Neutrophil (primary cell): Measurements from ENCODE around the gene MCOLN3.
"Not testable (repeated sequence)": the region's sequence is repeated elsewhere in the genome, so short reads cannot be mapped to it uniquely, and the experiment has no call there.

Source experiments
- H3K27ac ChIP-seq: fragments of 200-600 bp; sonication (generic); 2 replicates; pipeline ENCODE4 v1.5.1; 2016; ENCODE audit warnings: mild to moderate bottlenecking, moderate library complexity
- H3K27me3 ChIP-seq: fragments of 200-600 bp; sonication (generic); 2 replicates; pipeline ENCODE4 v1.6.0; 2016; ENCODE audit warnings: mild to moderate bottlenecking
- H3K36me3 ChIP-seq: fragments of 200-600 bp; sonication (generic); 2 replicates; pipeline ENCODE4 v1.5.1; 2017
- H3K4me1 ChIP-seq, 2 experiments: fragments of 200-600 bp in 1 of 2; sonication (generic) in 1 of 2; 1 replicate in 1 of 2; 2 replicates in 1 of 2; pipeline versions ENCODE4 v1.5.1 to v1.6.1; 2013 to 2016; ENCODE audit warnings: low read depth in 1 of 2, low read length in 1 of 2, mild to moderate bottlenecking in 1 of 2, moderate library complexity in 1 of 2; ENCODE audit not compliant: control insufficient read depth in 1 of 2, insufficient read depth in 1 of 2
- H3K4me3 ChIP-seq, 2 experiments: fragments of 200-600 bp in 1 of 2; sonication (generic) in 1 of 2; 1 replicate in 1 of 2; 2 replicates in 1 of 2; pipeline ENCODE4 v1.5.1; 2013 to 2016; ENCODE audit warnings: low read depth in 1 of 2, low read length in 1 of 2, mild to moderate bottlenecking in 1 of 2, moderate library complexity in 1 of 2
- H3K9me3 ChIP-seq: fragments of 200-600 bp; sonication (generic); 2 replicates; pipeline ENCODE4 v1.5.1; 2016
- TF ChIP-seq, protein P1 (sequence below): fragments of 200-600 bp; sonication (generic); IDR thresholded peaks from 2 replicates; pipeline ENCODE4 v1.5.1; 2016; ENCODE audit warnings: antibody characterized with exemption

Gene MCOLN3

DNA sequence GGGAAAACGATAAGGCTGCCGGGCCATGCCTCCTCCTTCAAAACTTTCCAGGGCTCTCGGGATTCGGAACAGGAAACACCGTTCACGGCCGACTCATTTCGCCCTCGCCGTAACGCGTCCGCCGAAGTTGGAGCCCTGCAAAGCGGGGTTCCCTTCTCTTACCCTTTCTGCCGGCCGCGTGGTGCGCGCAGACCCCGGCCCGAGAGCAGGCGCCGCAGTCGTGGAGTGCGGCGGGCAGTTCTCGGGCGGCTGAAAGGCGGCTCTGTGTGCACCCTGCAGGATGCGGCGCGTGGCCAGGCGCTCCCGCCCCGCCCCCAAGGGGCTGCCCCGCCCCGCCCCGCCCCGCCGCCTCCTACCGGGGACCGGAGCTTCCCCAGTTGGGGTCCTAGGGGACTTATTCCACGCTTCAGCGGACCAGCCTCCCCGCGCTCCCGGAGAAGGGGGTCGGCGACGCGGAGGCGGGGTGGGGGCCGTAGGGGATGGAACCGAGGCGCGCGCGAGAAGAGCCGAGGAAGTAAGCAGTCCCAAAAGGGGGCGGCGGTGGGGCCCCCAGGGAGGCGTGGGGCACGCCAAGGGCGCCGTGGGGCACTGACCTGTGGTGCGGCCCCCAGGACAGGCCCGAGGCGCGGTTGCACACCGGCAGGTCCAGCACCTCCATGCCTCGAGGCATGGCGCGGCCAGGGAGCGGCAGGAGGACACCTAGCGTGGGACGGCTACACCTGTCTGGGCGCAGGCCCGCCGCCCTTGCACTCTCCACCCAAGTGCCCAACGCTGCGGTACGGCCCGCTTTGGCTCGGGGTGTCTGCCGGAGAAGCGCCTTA, 51.2 kb downstream of the MCOLN3 start, which contains the start of gene MCOLN2:
TSS of gene MCOLN2 (minus strand) at position 268 of the 821 bp plus-strand sequence. CDS start at position 27, 241 bp downstream.
- H3K27ac ChIP-seq: no peak within 1 kb of the TSS
- H3K4me3 ChIP-seq: peak within 1 kb of the TSS; percentile 32 to 57
- H3K4me1 ChIP-seq: peaks cover 23 to 28% of the 10 kb centered on the region in 2 experiments
- H3K27me3 ChIP-seq: peaks cover 89% of the 10 kb centered on the region
- TF ChIP-seq, protein P1, sequence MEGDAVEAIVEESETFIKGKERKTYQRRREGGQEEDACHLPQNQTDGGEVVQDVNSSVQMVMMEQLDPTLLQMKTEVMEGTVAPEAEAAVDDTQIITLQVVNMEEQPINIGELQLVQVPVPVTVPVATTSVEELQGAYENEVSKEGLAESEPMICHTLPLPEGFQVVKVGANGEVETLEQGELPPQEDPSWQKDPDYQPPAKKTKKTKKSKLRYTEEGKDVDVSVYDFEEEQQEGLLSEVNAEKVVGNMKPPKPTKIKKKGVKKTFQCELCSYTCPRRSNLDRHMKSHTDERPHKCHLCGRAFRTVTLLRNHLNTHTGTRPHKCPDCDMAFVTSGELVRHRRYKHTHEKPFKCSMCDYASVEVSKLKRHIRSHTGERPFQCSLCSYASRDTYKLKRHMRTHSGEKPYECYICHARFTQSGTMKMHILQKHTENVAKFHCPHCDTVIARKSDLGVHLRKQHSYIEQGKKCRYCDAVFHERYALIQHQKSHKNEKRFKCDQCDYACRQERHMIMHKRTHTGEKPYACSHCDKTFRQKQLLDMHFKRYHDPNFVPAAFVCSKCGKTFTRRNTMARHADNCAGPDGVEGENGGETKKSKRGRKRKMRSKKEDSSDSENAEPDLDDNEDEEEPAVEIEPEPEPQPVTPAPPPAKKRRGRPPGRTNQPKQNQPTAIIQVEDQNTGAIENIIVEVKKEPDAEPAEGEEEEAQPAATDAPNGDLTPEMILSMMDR: no peak
- no peaks in the 10 kb centered on the region for H3K36me3 ChIP-seq
- H3K9me3 ChIP-seq: no peaks in the 10 kb centered on the region

DNA sequence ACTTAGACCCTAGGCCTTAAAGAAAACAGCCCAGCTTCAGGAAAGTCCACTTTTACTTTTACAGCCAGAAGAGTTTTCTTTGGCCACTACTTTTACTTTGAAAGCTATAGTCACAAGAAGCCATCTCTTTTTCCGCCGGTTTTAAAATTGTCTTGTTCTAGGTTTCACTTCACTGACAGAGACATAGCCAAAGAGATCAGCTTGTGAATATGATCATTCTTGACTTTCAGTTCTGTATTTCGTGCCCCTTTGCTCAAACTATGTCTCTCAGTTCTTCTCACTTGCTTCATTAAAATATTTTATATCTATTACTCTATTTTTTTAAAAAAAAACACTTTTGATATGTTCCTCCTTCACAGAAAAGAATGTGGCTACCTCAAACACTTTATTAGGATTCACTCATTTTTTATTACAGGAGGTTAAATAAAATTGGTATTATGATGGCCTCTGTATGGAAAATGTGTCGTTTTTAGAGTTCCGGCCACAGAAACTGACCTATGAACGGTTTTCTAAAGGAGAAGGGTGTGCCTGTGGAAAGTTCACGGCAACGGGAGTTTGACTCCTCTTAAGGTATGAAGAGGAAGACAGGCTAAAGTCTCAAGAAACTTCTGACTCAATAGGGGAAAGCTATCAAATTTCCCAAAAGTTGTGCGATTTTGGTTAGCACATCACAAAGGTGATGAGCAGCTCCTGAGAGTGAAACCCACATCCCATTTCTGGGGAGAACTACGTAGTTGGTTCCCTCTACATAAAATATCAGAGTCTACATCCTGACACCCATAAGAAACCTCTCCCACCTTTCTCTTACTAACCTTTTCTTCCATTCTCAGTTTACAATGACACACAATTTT, 52.6 kb downstream of the MCOLN3 start:
- H3K4me1 ChIP-seq: peaks cover 23 to 28% of the 10 kb centered on the region in 2 experiments
- H3K9me3 ChIP-seq: no peaks in the 10 kb centered on the region
- peaks cover 76% of the 10 kb centered on the region for H3K27me3 ChIP-seq
- TF ChIP-seq, protein P1: no peak
- no peak overlapping the region for H3K4me3 ChIP-seq
- H3K36me3 ChIP-seq: no peaks in the 10 kb centered on the region
- H3K27ac ChIP-seq: no peak overlapping the region

DNA sequence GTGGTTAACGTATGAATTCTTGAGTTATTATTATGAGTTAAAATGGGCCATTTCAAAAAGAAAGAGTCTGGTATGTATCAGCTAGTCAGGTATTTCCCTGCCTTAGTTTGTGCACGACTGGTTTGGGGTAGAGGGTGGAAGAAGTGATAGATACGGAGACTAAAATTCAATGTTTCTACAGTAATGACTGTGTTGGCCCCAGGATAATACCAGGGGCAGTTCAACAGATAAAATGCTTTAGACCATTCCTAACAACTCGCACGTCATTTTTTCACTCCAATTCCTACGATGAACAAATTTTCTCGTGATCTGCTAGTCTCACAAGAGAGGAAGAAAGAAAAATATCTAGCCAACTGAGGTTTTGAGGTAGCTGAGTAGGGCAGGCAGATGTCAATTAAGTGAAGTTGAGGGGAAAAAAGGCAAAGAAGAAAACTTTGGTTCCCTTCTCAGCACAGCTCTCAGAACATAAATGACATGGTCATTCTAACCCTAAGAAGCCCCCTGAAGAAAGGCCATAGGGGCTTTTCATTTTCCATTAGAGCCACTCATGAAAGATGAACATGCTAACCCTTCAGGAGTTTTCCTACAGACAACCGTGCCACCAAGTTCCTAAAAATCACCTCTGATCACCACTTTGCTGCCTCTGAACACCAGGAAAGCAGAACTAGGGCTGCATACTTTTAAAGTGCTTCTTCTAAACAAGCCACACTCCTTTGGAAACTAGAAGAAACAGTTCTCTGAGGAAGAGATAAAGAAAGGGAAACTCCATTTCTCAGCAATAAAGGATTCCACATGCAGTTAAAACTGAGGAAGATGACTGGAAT, 57.0 kb downstream of the MCOLN3 start:
- TF ChIP-seq, protein P1: no peak
- H3K27me3 ChIP-seq: peaks cover 32% of the 10 kb centered on the region
- no peak overlapping the region for H3K4me3 ChIP-seq
- H3K4me1 ChIP-seq: peaks cover 4 to 13% of the 10 kb centered on the region in 2 experiments
- no peaks in the 10 kb centered on the region for H3K9me3 ChIP-seq
- H3K27ac ChIP-seq: no peak overlapping the region
- no peaks in the 10 kb centered on the region for H3K36me3 ChIP-seq

DNA sequence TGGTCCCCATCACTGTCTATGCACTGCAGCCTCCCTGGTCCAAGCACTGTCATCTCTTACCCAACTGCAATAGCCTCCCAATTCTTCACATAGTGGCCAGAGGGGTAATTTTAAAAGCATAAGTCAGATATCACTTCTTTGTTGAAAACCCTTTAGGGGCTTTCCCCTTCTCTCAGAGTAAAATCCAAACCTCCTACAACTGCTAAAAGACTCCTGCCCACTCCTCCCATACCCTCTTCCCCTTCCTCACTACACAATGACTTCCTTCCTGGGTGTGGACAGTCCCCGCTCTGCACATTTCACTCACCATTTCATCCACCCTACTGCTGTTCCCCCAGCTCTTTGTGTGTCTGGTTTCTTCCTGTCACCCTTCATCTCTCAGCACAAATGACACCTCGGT, 59.7 kb downstream of the MCOLN3 start:
- Histone ChIP-seq H3K27me3 (peaks cover 7% of the 10 kb centered on the region), H3K4me1 (peaks cover 4 to 13% of the 10 kb centered on the region in 2 experiments), H3K4me3 (no peak overlapping the region), H3K9me3 (no peaks in the 10 kb centered on the region), H3K36me3 (no peaks in the 10 kb centered on the region), H3K27ac (no peak overlapping the region)
- TF ChIP-seq, protein P1: no peak

DNA sequence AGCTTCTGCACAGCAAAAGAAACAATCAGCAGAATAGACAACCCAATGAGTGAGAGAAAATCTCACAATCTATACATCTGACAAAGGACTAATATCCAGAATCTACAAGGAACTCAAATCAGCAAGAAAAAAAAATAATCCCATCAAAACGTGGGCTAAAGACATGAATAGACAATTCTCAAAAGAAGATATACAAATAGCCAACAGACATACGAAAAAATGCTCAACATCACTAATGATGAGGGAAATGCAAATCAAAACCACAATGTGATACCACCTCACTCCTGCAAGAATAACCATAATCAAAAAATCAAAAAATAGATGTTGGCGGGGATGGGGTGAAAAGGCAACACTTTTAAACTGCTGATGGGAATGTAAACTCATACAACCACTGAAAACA, 61.7 kb downstream of the MCOLN3 start:
- H3K4me1 ChIP-seq: peaks cover 4 to 13% of the 10 kb centered on the region in 2 experiments
- H3K36me3 ChIP-seq, H3K9me3 ChIP-seq, H3K27me3 ChIP-seq, H3K4me3 ChIP-seq, H3K27ac ChIP-seq: not testable (repeated sequence)
